ENCODE measurements around the gene LSM4.
"Not testable (repeated sequence)": the region's sequence is repeated elsewhere in the genome, so short reads cannot be mapped to it uniquely, and the experiment has no call there.

The LSM4 gene

GRCh38 chr19:18340990-18341868, 18.4 kb upstream of the LSM4 start:
- peak; percentile 30 for DNase-seq

- DNase-seq, result peak; percentile 42
Measured at GRCh38 chr19:18340190-18340989, 17.5 kb upstream of the LSM4 start, which contains the start of gene PGPEP1. Gene PGPEP1 (plus strand): TSS chr19:18340598. CDS start chr19:18340682, 84 bp downstream.

- no peak for DNase-seq
Measured at GRCh38 chr19:18339723-18340122, 16.8 kb upstream of the LSM4 start.

DNA sequence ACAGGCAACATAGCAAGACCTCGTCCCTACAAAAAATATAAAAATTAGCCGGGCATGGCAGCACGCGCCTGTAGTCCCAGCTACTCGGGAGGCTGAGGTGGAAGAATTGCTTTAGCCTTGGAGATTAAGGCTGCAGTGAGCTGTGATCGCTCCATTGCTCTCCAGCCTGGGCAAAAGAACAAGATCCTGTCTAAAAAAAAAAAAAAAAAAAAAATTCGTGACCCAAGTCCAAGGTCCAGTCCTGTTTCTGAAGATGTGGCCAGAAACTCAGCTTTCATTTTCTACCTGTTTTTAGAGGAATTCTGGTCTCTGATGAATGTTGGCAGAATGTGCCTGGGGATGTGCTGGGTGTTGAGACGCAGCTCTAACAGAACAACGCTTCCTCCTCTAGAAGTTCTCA, 15.7 kb upstream of the LSM4 start:
- no peak for DNase-seq

DNA sequence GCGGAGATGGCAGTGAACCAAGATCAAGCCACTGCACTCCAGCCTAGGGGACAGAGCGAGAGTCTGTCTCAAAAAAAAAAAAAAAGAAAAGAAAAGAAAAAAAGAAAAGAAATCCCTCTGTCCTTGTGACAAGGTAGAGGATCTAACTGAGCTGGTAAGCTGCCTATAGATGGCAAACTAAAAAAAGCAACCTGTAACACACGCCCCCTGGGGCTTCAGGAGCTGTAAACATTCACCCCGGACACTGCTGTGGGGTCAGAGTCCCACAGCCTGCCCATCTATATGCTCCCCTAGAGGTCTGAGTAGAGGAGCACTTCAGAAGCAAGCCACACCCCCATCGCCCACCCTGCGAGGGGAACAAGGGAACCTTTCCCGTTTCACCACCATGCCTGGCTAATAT, 13.2 kb upstream of the LSM4 start:
- DNase-seq, result no peak

DNA sequence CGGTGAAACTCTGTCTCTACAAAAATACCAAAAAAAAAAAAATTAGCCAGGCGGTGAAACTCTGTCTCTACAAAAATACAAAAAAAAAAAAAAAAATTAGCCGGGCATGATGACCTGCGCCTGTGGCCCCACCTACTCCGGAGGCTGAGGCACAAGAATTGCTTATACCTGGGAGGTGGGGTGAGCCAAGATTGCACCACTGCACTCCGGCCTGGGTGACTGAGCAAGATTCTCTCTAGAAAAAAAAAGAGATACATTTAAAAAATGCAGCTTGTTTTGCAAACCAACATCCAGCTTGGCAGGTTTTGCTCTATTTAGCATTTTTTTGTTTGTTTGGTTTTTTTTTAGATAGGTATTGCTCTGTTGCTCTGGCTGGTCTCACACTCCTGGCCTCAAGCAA, 10.8 kb upstream of the LSM4 start:
- no peak for DNase-seq

DNA sequence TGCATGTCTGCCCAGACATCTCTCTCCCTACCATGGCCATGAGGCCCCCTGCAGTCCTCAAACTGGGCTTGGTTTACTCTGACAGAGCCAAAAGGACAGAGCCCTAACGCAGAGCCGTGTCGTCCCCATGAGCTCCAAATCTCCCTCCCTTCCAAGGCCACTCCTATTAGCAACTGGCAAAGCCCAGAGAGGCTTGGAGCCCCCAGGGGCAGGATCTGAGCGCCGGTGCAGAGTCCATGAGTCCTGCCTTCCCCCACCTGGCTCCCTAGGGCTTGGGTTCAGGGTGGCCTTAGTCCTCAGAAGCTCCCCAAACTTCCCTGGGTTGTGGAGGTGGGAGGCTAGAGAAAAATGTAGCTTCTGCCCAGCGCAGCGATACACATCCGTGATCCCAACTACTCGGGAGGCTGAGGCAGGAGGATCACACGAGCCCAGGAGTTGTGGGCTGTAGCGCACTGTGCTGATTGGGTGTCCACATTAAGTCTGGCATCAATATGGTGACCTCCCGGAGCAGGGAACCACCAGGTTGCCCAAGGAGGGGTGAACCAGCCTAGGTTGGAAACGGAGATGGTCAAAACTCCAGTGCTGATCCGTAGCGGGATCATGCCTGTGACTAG, 10.1 kb upstream of the LSM4 start:
- no peak for DNase-seq

GRCh38 chr19:18330868-18331267, 8.0 kb upstream of the LSM4 start:
- DNase-seq, result no peak

DNA sequence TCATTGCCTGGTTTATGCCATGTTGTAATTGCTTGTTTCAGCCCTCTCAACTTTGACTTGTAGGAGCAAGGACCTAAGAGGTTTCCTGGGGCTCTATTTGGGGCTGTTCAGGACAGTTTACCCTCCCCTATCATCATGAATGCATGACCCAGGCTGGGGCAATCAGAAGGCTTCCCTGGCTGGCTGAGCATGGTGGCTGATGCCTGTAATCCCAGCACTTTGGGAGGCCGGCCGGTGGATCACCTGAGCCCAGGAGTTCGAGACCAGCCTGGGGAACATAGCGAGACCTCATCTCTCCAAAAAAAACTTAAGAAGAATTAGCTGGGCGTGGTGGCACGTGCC, 6.1 kb upstream of the LSM4 start:
- DNase-seq, result no peak

DNA sequence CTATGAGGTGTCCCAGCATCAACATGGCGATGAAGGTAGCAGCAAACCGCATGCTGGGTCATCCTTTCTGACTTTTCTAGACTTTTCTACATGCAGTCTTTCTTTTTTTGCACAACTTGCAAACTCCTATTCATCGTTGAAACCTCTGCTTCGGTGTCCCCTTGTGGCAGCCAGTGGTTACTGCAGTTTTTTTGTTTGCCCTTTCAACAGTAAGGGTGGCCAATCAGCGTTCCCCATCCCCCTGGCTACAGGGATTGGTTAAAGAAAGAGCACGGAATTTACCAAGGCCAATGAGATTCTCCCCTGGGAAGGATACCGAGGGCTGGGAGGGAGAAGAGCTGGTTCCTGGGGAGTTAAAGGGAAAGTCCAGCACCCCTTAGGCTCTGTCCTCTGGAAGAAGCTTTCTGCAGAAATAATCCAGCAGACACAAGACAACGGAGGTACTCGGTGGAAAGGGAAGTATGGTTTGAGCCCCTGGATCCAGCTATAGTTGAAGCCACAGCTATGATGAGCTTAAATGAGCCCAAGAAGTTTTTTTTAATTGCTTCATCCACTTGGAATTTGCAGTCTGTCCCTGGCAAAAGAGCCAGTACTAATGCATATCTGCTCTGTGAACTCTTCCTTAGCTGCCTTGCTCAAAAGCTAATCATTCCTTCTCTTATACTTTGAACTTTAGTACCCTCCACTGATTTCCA, 5.6 kb upstream of the LSM4 start:
- no peak for DNase-seq

DNA sequence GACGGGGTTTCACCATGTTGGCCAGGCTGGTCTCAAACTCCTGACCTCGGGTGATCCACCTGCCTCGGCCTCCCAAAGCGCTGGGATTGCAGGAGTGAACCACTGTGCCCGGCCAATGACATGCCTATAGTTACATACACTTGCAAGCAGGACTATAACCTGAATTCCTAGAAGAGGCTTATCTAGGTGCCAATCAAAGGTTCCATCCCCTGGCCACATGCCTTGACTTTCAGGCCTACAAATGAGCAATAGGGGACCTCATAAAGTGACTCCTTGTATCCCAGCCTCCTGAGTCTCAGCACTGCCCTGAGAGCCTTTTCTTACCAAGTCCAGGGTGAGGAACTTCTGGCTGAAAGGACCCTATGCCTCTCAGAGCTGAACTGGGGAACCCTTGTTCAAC, 3.9 kb upstream of the LSM4 start:
- no peak for DNase-seq

GRCh38 chr19:18324373-18324731, 1.5 kb upstream of the LSM4 start:
- DNase-seq, result not testable (repeated sequence)

GRCh38 chr19:18322318-18322758, 538 bp downstream of the LSM4 start:
- no peak for DNase-seq

DNA sequence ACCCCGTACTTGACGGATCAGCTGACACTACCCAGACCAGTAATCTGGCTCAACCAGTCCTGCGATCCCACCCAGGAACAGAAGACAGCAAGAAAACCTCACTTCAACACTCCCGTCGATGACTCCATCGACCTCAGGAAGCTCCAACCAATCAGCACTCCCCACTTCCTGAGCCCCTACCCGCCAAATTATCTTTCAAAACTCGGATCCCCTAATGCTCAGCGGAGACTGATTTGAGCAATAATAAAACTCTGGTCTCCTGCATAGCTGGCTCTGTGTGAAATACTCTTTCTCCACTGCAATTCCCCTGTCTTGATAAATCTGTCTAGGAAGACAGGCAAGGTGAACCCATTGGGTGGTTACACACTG, 1.2 kb downstream of the LSM4 start:
- no peak for DNase-seq

DNA sequence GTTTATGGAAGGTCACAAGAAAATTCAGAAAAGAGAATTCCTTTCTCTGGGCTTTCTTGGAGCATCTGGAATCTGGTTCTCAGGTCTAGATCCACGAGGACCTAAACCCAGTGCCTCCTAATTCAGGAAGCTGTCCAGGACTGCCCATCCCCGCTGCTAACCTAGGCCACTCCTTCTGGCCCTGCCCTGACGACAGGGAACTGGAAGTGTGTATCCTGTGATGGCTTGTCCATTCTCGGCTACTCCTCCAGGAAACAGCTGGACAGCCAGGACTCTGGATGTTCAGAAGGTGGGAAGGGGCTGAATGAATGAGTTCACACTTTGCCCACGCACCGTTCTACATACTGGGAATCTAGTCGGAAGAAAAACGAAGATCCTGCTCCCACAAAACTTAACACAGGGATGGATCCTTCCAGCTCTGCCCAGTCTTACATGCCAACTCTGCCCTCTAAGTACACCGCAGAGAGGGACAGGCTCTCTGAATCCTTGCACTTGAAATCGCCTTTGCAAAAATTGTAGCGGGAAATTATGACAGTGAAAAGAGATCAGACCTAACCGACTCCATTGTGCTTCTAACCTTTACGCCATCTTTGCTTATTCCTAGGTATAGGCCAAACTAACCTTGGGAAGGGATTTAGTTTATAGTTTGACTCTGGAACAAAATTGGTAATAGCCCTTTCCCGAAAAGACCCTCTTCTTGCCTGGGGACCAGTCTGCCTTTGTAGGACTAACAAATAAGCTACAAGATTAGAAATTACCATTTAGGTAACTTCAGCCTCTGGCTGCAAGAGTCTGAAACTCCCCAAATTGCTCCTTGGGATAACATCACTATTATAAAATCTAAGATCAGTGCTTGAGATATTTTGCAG, 1.8 kb downstream of the LSM4 start:
- no peak for DNase-seq

- no peak for DNase-seq
Measured at GRCh38 chr19:18319591-18320135, 3.2 kb downstream of the LSM4 start.

- peak; percentile 37 for DNase-seq
Measured at GRCh38 chr19:18317961-18318800, 4.7 kb downstream of the LSM4 start.

DNA sequence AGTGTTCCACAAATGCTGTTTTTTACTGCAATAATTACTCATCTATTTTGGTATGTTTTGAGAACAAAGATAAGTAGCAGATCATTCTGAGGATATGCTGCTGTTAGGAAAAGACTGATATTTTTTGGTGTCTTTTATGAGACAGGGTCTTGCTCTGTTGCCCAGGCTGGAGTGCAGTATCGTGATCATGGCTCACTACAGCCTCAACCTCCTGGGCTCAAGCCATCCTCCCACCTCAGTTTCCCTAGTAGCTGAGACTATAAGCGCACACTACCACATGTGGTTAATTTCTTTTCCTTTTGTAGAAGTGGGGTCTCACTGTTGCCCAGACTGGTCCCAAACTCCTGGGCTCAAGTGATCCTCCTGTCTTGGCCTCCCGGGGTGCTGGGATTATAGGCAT, 9.5 kb downstream of the LSM4 start:
- DNase-seq, result no peak

GRCh38 chr19:18312092-18312534, 10.8 kb downstream of the LSM4 start:
- no peak for DNase-seq

- no peak for DNase-seq
Measured at GRCh38 chr19:18311502-18312091, 11.3 kb downstream of the LSM4 start.

All from activated gamma-delta T cell (primary cell).